VCaP (cell line): ENCODE measurements around the gene DIP2C.

ENCODE experiments used
- H3K27ac ChIP-seq: fragments of 450-650 bp; 2 replicates; pipeline ENCODE4 v1.5.1; 2017
- CTCF ChIP-seq: fragments of 450-650 bp; conservative IDR thresholded peaks from 2 replicates; pipeline ENCODE4 v1.5.1; 2017; ENCODE audit warnings: mild to moderate bottlenecking, moderate library complexity

Gene DIP2C

GRCh38 chr10:287026-287709 is 402.3 kb downstream of the DIP2C start:
- H3K27ac ChIP-seq, result no peak overlapping the region
- TF ChIP-seq CTCF, result no peak

GRCh38 chr10:285216-285615 is 404.3 kb downstream of the DIP2C start:
- H3K27ac ChIP-seq, result peak overlapping the region; percentile 22; the same call in 1 of the 2 replicates
- TF ChIP-seq CTCF, result no peak

GRCh38 chr10:283916-284356 is 405.5 kb downstream of the DIP2C start:
- H3K27ac ChIP-seq, result no peak overlapping the region
- TF ChIP-seq CTCF, result no peak

GRCh38 chr10:283140-283479 is 406.4 kb downstream of the DIP2C start:
- H3K27ac ChIP-seq, result no peak overlapping the region
- TF ChIP-seq CTCF, result no peak

GRCh38 chr10:282294-283139 is 407.0 kb downstream of the DIP2C start:
- no peak for TF ChIP-seq CTCF

GRCh38 chr10:279655-280054 is 409.8 kb downstream of the DIP2C start:
- H3K27ac ChIP-seq, result no peak overlapping the region
- TF ChIP-seq CTCF, result 0 out of 2 replicates have a peak, but pooled peaks have one; percentile 8

More at GRCh38 chr10:282294-283139, 407.0 kb downstream of the DIP2C start:
- H3K27ac ChIP-seq, result no peak overlapping the region

GRCh38 chr10:279232-279631 is 410.2 kb downstream of the DIP2C start:
- no peak for TF ChIP-seq CTCF
- H3K27ac ChIP-seq, result no peak overlapping the region
